ENCODE measurements around the gene RMND5B. TPM values are rescaled to one million over a fixed set of nuclear protein-coding genes. Genes with fewer than 3 reads are reported as not detected.

The RMND5B gene
- total and polyA plus RNA-seq, 2 of the 13 experiments (the other 11 are each of a cell fraction or from before 2014, with no cell fraction given), result 18.6 to 20.4 TPM

DNA sequence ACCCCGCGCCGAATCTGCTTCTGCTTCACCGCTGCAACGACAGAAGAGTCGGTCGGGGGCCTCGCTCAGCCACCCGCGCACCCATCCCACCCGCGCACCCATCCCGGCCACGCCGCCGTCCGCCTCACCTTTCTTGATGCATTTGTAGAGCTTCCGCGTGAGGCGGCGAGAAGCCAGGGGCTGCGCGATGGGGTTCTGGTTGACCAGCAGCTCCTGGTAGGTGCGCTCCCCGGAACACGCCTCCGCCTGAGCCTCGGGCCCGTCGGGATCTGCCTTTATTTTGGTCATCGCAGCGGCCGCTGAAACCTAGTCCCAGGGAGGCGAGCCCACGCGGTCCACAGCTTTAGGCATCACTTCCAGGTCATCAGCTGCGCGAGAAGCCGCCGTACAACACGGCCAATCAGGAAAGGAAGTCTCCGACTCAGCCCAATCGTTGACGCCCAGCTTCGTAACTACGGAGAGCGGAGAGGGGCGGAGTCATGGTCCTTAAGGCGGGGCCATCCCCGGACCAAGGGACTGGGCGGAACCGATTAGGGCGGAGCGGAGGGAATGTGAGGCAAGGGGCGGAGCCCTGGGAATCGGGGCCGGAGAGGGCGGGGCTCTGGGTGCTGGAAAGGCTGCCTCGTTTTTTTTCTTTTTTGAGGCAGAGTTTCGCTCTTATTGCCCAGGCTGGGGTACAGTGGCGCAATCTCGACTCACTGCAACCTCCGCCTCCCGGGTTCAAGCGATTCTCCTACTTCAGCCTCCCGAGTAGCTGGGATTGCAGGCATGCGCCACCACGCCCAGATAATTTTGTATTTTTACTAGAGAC lies 22.9 kb downstream of the RMND5B start, which contains the start of gene NHP2 (continued):
- 0 out of 2 replicates have a peak, but pooled peaks have one; percentile 73 for TF ChIP-seq ZNF510 (CRISPR knock-in tag; IDR thresholded peaks at IDR 0.05; ENCODE audit: low read depth)
- TF ChIP-seq POLR2A (IDR thresholded peaks at IDR 0.05; ENCODE audit: insufficient read depth in 1 of 2, low read depth in 2 of 2, low read length in 2 of 2), result peak; percentile 54 to 64
- no peak for TF ChIP-seq HNRNPH1 (optimal IDR thresholded peaks at IDR 0.05; ENCODE audit: low read depth, low read length)
- TF ChIP-seq HNF4A (CRISPR knock-in tag; IDR thresholded peaks at IDR 0.05), result no peak
- no peak for TF ChIP-seq MAZ (IDR thresholded peaks at IDR 0.05; ENCODE audit: borderline replicate concordance, low read depth, low read length)
- 0 out of 2 replicates have a peak, but pooled peaks have one; percentile 26 for TF ChIP-seq MAZ (CRISPR knock-in tag; IDR thresholded peaks at IDR 0.05; ENCODE audit: low read depth)
- TF ChIP-seq, protein P1, sequence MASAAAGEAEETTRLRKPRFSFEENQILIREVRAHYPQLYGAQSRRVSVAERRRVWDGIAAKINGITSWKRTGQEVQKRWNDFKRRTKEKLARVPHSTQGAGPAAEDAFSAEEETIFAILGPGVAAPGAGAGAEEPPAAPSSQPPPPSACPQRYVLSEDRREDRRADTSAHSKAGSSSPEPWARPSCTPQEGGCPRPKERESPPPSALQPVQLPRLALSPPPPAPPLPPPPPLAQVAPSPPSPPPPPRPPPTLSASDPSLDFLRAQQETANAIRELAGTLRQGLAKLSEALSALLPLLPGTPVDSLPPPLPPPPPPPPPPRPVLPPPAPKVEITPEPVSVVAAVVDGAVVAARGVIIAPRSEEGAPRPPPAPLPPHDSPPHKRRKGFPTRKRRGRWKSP (CRISPR knock-in tag; IDR thresholded peaks at IDR 0.05), result peak; percentile 14; the same call in 1 of the 2 replicates
- no peak for TF ChIP-seq ZNF564 (CRISPR knock-in tag; IDR thresholded peaks at IDR 0.05)
- TF ChIP-seq NFYC (CRISPR knock-in tag; IDR thresholded peaks at IDR 0.05), result peak; percentile 92
- peak; percentile 78; the same call in 1 of the 2 replicates for TF ChIP-seq SP5 (CRISPR knock-in tag; IDR thresholded peaks at IDR 0.05; ENCODE audit: borderline replicate concordance, low read depth)
- TF ChIP-seq FOXM1 (CRISPR knock-in tag; IDR thresholded peaks at IDR 0.05), result no peak
- no peak for TF ChIP-seq ZNF646 (CRISPR knock-in tag; IDR thresholded peaks at IDR 0.05)
- TF ChIP-seq, protein P2, sequence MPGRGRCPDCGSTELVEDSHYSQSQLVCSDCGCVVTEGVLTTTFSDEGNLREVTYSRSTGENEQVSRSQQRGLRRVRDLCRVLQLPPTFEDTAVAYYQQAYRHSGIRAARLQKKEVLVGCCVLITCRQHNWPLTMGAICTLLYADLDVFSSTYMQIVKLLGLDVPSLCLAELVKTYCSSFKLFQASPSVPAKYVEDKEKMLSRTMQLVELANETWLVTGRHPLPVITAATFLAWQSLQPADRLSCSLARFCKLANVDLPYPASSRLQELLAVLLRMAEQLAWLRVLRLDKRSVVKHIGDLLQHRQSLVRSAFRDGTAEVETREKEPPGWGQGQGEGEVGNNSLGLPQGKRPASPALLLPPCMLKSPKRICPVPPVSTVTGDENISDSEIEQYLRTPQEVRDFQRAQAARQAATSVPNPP (CRISPR knock-in tag; IDR thresholded peaks at IDR 0.05), result 0 out of 2 replicates have a peak, but pooled peaks have one; percentile 38
- TF ChIP-seq, protein P3, sequence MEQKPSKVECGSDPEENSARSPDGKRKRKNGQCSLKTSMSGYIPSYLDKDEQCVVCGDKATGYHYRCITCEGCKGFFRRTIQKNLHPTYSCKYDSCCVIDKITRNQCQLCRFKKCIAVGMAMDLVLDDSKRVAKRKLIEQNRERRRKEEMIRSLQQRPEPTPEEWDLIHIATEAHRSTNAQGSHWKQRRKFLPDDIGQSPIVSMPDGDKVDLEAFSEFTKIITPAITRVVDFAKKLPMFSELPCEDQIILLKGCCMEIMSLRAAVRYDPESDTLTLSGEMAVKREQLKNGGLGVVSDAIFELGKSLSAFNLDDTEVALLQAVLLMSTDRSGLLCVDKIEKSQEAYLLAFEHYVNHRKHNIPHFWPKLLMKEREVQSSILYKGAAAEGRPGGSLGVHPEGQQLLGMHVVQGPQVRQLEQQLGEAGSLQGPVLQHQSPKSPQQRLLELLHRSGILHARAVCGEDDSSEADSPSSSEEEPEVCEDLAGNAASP (CRISPR knock-in tag; IDR thresholded peaks at IDR 0.05; ENCODE audit: borderline replicate concordance), result no peak
- TF ChIP-seq, protein P4, sequence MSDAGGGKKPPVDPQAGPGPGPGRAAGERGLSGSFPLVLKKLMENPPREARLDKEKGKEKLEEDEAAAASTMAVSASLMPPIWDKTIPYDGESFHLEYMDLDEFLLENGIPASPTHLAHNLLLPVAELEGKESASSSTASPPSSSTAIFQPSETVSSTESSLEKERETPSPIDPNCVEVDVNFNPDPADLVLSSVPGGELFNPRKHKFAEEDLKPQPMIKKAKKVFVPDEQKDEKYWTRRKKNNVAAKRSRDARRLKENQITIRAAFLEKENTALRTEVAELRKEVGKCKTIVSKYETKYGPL (CRISPR knock-in tag; IDR thresholded peaks at IDR 0.05), result no peak
- TF ChIP-seq REL (CRISPR knock-in tag; conservative IDR thresholded peaks at IDR 0.05), result peak; percentile 64; the same call in 1 of the 2 replicates
- TF ChIP-seq CENPBD1 (CRISPR knock-in tag; IDR thresholded peaks at IDR 0.05; ENCODE audit: borderline replicate concordance, low read depth), result no peak

Data from HepG2 (cell line).